Hematopoietic multipotent progenitor cell (in vitro differentiated cells): Measurements from ENCODE around the gene FNDC10. TPM values are rescaled to one million over a fixed set of nuclear protein-coding genes. Genes with fewer than 3 reads are reported as not detected.

Experiments
- DNase-seq, 3 donors: peaks; one replicate each; pipeline ENCODE4 v3.0.0-alpha.2; 2011 to 2015; ENCODE audit warnings: low read depth in 2 of 3, low spot score in 2 of 3
- total RNA-seq: library from RNA; depleted of rRNA; stranded (reverse); fragments of >200 nt; gene quantifications from one replicate; pipeline ENCODE4 v1.2.3, GENCODE V29; 2012

The FNDC10 gene
- total RNA-seq, 1 donor, result 3.5 TPM

- no peak for DNase-seq
Observed at GRCh38 chr1:1617516-1617915, 17.6 kb upstream of the FNDC10 start.

GRCh38 chr1:1616838-1617237 lies 16.9 kb upstream of the FNDC10 start:
- no peak for DNase-seq

DNA sequence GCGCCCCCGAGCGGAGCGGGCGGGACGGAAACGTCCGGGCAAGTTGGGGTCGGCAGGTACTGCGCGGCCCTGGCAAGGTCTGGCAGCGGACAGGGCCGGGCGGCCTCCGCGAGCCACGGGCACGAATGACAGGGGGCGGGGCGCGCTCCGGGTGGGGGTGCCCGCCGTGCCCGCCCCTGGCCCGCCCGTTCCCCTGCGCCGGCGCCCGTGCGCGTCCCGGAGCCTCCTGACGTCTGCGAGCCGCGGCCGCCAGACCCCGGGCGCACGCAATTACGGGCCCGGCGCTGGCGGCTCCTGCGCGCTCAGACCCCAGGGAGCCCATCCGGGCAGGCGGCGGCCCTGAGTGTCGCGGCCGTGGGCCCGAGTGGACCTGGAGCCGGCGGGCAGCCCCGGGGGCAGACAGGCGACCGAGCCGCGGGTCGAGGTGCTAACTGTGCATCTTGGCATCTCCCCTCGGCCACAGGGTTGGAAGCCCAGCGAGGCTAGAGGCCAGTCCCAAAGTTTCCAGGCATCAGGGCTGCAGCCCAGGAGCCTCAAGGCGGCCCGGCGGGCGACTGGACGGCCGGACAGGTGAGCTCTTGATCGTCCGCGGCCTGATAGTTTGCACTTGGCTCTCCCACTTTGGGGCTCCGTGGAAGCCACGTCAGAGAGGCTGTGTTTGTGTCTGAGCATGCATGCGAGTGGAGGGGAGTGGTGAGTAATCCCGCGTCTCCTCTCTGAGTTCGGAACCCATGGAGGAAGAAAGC lies 16.3 kb upstream of the FNDC10 start:
- DNase-seq, result peak in 1 of 3 donors; percentile 27

- DNase-seq, result peak; percentile 96 to 98 (median 97)
Observed at GRCh38 chr1:1615256-1616044, 15.5 kb upstream of the FNDC10 start, which contains the start of gene MIB2. TSS of gene MIB2 (plus strand) at chr1:1615500. CDS start at chr1:1623453, 7,953 bp downstream.

DNA sequence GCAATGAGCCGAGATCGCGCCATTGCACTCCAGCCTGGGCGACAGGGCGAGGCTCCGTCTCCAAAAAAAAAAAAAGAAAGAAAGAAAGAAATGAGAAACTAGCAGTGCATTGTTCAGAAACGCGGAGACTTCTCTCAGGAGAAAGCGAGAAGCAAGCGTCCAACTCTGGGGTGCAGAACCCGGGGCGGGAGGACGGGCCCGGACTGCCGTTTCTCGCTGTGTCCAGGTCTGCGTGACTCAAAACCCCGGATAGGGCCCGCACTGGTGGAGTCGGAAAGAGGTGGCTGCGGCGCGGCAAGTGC lies 15.0 kb upstream of the FNDC10 start:
- no peak for DNase-seq

DNA sequence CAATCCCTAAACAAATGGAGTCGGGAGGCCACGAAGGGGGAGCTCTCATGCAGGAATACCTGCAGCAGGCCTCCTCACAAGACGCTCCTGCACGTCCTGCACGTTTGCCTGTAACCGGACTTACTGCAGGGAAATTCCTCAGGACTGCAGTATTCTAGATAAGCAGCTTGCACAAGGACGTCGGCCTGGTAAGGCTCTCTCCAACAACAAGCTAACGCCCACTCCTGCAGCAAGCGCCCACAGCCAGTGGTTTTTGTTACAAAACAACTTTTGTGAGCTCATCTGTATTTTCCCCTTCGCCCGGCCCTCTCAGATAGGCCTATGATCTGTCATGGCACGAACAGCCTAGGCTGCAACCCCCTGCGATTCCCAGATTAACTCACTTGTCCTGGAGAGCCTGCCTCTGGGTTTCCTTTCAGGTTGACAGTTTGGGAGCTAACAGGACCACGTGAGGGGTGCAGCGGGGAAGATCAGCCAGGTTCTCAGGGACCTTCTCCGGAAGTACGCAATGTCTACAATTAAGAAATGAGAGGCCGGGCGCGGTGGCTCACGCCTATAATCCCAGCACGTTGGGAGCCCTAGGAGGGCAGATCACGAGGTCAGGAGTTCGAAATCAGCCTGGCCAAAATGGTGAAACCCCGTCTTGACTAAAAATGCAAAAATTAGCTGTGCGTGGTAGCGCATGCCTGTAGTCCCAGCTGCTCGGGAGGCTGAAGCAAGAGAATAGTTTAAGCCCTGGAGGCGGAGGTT lies 14.4 kb upstream of the FNDC10 start:
- DNase-seq, result peak in 2 of 3 donors; percentile 51 to 52

GRCh38 chr1:1613509-1614082 lies 13.7 kb upstream of the FNDC10 start:
- DNase-seq, result no peak

GRCh38 chr1:1612104-1612400 lies 12.1 kb upstream of the FNDC10 start:
- no peak for DNase-seq

GRCh38 chr1:1610796-1611195 lies 10.9 kb upstream of the FNDC10 start:
- no peak for DNase-seq

DNA sequence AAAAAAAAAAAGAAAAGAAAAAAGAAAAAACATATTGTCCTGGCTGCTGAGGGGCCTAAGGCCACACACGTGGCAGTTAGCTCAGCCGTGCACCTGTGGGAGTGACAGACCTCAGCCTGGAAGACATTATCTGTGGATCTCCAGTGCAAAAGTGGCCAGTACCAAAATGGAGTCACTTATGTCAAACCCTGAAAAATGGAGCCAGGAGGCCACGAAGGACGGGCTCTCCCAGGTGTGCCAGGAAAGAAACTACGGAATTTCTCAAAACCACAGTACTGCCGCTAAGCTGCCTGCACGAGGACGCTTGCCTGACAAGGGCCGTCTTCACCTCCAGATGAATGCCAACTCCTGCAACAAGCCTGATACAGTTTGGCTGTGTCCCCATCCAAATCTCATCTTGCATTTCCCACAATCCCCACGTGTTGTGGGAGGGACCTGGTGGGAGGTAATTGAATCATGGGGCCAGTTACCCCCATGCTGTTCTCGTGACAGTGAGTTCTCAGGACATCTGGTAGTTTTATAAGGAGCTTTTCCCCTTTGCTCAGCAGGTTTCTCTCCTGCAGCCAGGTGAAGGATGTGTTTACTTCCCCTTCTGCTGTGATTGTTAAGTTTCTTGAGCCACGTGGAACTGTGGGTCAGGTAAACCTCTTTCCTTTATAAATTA lies 10.0 kb upstream of the FNDC10 start:
- DNase-seq, result no peak

GRCh38 chr1:1606232-1606631 lies 6.3 kb upstream of the FNDC10 start:
- DNase-seq, result no peak

- no peak for DNase-seq
Observed at GRCh38 chr1:1605724-1606123, 5.8 kb upstream of the FNDC10 start.

- DNase-seq, result no peak
Observed at GRCh38 chr1:1605034-1605591, 5.2 kb upstream of the FNDC10 start.

GRCh38 chr1:1604374-1605033 lies 4.6 kb upstream of the FNDC10 start:
- no peak for DNase-seq

DNA sequence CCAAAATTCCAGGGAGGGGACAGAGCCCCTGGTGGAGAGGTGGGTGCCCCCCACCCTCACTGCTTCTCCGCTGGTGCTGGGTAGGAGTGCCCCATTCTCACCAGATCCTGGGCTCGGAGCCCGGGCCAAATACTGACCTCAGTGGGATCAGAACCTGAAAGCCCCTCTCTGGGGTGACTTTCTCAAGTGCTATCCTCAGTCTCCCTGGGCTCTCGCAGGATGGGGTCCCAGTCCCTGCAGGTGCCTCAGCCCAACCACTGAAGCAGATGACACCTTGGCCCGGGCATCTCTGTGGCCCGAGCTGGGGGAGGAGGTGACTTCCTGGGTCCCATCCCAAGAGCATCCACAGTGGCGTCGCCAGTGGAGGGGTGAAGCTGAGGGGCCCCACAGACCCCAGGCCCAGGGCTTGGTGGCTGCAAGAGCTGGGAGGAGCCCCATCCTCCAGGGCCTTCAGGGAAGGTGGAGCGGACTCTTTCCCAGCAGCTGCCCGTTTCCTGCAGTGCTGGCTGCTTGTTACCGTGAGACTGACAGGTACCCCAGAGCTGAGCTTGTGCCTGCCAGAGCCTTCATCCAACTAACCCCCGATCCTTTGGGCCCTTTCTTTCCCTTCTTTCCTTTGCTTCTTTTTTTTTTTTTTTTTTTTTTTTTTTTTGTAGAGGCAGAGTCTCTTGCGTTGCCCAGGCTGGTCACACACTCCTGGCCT lies 3.9 kb upstream of the FNDC10 start:
- DNase-seq, result no peak

- no peak for DNase-seq
Observed at GRCh38 chr1:1602968-1603506, 3.1 kb upstream of the FNDC10 start.

DNA sequence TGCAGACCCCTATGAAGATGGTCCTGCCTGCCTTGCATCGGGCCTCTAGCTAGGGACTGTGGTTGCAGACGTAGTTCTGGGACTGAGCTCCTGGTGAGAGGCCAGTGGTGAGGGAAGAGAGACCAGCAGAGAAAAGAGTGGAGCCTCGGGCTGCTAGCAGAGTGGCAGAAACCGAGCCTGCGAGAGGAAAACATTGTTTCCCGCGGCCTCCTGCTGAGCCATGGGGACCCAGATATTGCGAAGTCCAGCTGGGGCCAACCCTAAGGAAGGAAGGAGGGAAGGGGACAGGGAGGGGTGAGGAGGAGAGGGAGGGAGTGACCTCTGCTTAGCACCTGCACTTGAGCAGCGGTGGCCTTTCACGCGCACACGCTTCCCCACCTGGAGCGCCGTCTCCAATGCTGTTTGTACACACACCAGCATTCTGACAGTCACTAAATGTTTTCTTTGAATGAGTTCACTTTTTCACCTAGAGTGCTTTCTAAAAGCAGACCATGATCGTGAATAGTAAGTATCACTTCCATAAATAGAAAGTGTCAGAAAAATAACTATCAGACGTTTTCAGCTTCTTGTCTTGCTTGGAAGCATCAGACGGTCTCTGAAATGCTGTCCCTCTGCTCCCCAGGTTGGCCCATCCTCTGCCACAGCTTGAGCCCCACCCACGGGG lies 2.5 kb upstream of the FNDC10 start:
- no peak for DNase-seq

- DNase-seq, result no peak
Observed at GRCh38 chr1:1601564-1602303, 1.8 kb upstream of the FNDC10 start.
